ENCODE measurements around the gene RSKR.

- TF ChIP-seq CTCF (IDR thresholded peaks at IDR 0.05; ENCODE audit: borderline replicate concordance, extremely low read depth, low read length, poor library complexity, severe bottlenecking) (no peak), EZH2 (IDR thresholded peaks at IDR 0.05; ENCODE audit: borderline replicate concordance, low read depth, low read length, severe bottlenecking) (no peak)
These were observed 31.6 kb upstream of the RSKR start for GRCh38 chr17:28645576-28645939.

Data from DND-41 (cell line).